Fibroblast of lung (primary cell): Measurements from ENCODE around the gene MCCC2. TPM values are rescaled to one million over a fixed set of nuclear protein-coding genes. Genes with fewer than 3 reads are reported as not detected.
"Not testable (repeated sequence)": the region's sequence is repeated elsewhere in the genome, so short reads cannot be mapped to it uniquely, and the experiment has no call there.

ENCODE experiments used
- DNase-seq, 2 donors: peaks; one replicate each; pipeline versions ENCODE4 v3.0.0 to v3.0.0-alpha.2; 2010; ENCODE audit warnings: low read depth in 2 of 2
- H2AFZ ChIP-seq: 2 replicates; pipeline ENCODE4 v1.5.1; 2012; ENCODE audit warnings: low read length, control low read depth, inconsistent platforms
- H3K27ac ChIP-seq: 2 replicates; pipeline ENCODE4 v1.5.1; 2011; ENCODE audit warnings: low read length, control low read depth; ENCODE audit not compliant: insufficient read depth
- H3K27me3 ChIP-seq: 2 replicates; pipeline ENCODE4 v1.5.1; 2011; ENCODE audit warnings: mild to moderate bottlenecking, low read length; ENCODE audit not compliant: control insufficient read depth, insufficient read depth
- H3K36me3 ChIP-seq: 2 replicates; pipeline ENCODE4 v1.5.1; 2011; ENCODE audit warnings: low read length; ENCODE audit not compliant: control insufficient read depth, insufficient read depth
- H3K4me1 ChIP-seq: 2 replicates; pipeline ENCODE4 v1.5.1; 2011; ENCODE audit warnings: low read length; ENCODE audit not compliant: control insufficient read depth, insufficient read depth; ENCODE audit errors: extremely low read depth
- H3K4me2 ChIP-seq: 2 replicates; pipeline ENCODE4 v1.5.1; 2011; ENCODE audit warnings: low read length, control low read depth; ENCODE audit not compliant: insufficient read depth; ENCODE audit errors: extremely low read depth
- H3K4me3 ChIP-seq, 4 experiments: fragments of 200-600 bp in 1 of 4; sonication (generic) in 1 of 4; replicated peaks in 1 of 4; 2 replicates each; pipeline ENCODE4 v1.5.1; 2011 to 2016; ENCODE audit warnings: low read length in 4 of 4, low read depth in 3 of 4, mild to moderate bottlenecking in 3 of 4, control low read depth in 2 of 4, inconsistent platforms in 1 of 4, mixed read lengths in 1 of 4; ENCODE audit not compliant: insufficient read depth in 1 of 4; ENCODE audit errors: control extremely low read depth in 1 of 4
- H3K79me2 ChIP-seq: 2 replicates; pipeline ENCODE4 v1.5.1; 2012; ENCODE audit warnings: mild to moderate bottlenecking, low read length, inconsistent platforms; ENCODE audit not compliant: control insufficient read depth, insufficient read depth
- H3K9ac ChIP-seq: 2 replicates; pipeline ENCODE4 v1.5.1; 2011; ENCODE audit warnings: mild to moderate bottlenecking, low read length, control low read depth; ENCODE audit not compliant: insufficient read depth
- H3K9me3 ChIP-seq: 2 replicates; pipeline ENCODE4 v1.5.1; 2012; ENCODE audit warnings: low read depth, low read length; ENCODE audit not compliant: control insufficient read depth, insufficient read depth
- H4K20me1 ChIP-seq: 2 replicates; pipeline ENCODE4 v1.5.1; 2011; ENCODE audit warnings: low read length; ENCODE audit not compliant: control insufficient read depth, insufficient read depth; ENCODE audit errors: extremely low read depth
- CTCF ChIP-seq, 2 donors: IDR thresholded peaks in 1 of 2; conservative IDR thresholded peaks in 1 of 2; 1 replicate in 1 of 2; 2 replicates in 1 of 2; pipeline ENCODE4 v1.5.1; 2011 to 2012; ENCODE audit warnings: low read length in 2 of 2, control low read depth in 1 of 2, inconsistent platforms in 1 of 2, low read depth in 1 of 2, mild to moderate bottlenecking in 1 of 2
- EZH2 ChIP-seq: IDR thresholded peaks from 2 replicates; pipeline ENCODE4 v1.5.1; 2012; ENCODE audit warnings: low read length, control low read depth, mild to moderate bottlenecking; ENCODE audit errors: missing control alignments
- polyA plus RNA-seq, 2 donors: library from polyadenylated mRNA; depleted of rRNA in 1 of 2; stranded (reverse) in 1 of 2; unstranded in 1 of 2; fragments of >200 nt; gene quantifications; 2 replicates each; pipeline ENCODE4 v1.2.1, GENCODE V29; 2011 to 2012; ENCODE audit warnings: missing spikeins in 1 of 2
- total RNA-seq: library from RNA; depleted of rRNA; stranded (reverse); fragments of >200 nt; gene quantifications from 2 replicates; pipeline ENCODE4 v1.2.1, GENCODE V29; 2014

The MCCC2 gene
- total and polyA plus RNA-seq, 2 donors (not counting 1 experiment from before 2014, with no cell fraction given): 16.2 to 25.6 TPM

GRCh38 chr5:71640408-71640807 lies 53.3 kb downstream of the MCCC2 start:
- Histone ChIP-seq H3K9ac (no peak overlapping the region), H3K27ac (no peak overlapping the region), H3K4me3 (no peak overlapping the region), H3K27me3 (no peaks in the 10 kb centered on the region), H3K36me3 (no peaks in the 10 kb centered on the region), H3K4me1 (no peaks in the 10 kb centered on the region), H2AFZ (no peak overlapping the region), H4K20me1 (no peaks in the 10 kb centered on the region), H3K9me3 (no peaks in the 10 kb centered on the region), H3K79me2 (no peaks in the 10 kb centered on the region), H3K4me2 (no peak overlapping the region)
- DNase-seq: no peak
- TF ChIP-seq EZH2 (no peak), CTCF (conservative IDR thresholded peaks at IDR 0.05 in 1 of 2, IDR thresholded peaks at IDR 0.05 in 1 of 2; ENCODE audit: low read depth in 1 of 2, low read length in 2 of 2) (no peak)

- Histone ChIP-seq H4K20me1 (no peaks in the 10 kb centered on the region), H3K36me3 (peaks cover 2% of the 10 kb centered on the region), H3K4me1 (no peaks in the 10 kb centered on the region), H3K4me2 (no peak overlapping the region), H3K79me2 (no peaks in the 10 kb centered on the region), H3K27me3 (no peaks in the 10 kb centered on the region), H2AFZ (no peak overlapping the region), H3K27ac (no peak overlapping the region), H3K4me3 (no peak overlapping the region), H3K9ac (no peak overlapping the region), H3K9me3 (no peaks in the 10 kb centered on the region)
- no peak for DNase-seq
- TF ChIP-seq EZH2 (no peak), CTCF (conservative IDR thresholded peaks at IDR 0.05 in 1 of 2, IDR thresholded peaks at IDR 0.05 in 1 of 2; ENCODE audit: low read depth in 1 of 2, low read length in 2 of 2) (no peak)
Measured at GRCh38 chr5:71645030-71645429, 57.9 kb downstream of the MCCC2 start.

- not testable (repeated sequence) for H3K79me2 ChIP-seq, H3K9ac ChIP-seq, H4K20me1 ChIP-seq, H3K27me3 ChIP-seq, H3K9me3 ChIP-seq, H3K4me3 ChIP-seq, DNase-seq, H3K36me3 ChIP-seq, H3K27ac ChIP-seq, H3K4me1 ChIP-seq, H2AFZ ChIP-seq, H3K4me2 ChIP-seq
Measured at GRCh38 chr5:71650940-71651339, 63.8 kb downstream of the MCCC2 start.
